Inferior parietal cortex (tissue), 1 donor: ENCODE results near the gene GLIS2.
A peak's percentile ranks its signal among the peaks of the same experiment; 100 is the strongest.

Experiments
- DNase-seq: peaks from one replicate; pipeline ENCODE4 v3.0.0-alpha.2; 2016; ENCODE audit errors: extremely low spot score

GLIS2 gene

DNA sequence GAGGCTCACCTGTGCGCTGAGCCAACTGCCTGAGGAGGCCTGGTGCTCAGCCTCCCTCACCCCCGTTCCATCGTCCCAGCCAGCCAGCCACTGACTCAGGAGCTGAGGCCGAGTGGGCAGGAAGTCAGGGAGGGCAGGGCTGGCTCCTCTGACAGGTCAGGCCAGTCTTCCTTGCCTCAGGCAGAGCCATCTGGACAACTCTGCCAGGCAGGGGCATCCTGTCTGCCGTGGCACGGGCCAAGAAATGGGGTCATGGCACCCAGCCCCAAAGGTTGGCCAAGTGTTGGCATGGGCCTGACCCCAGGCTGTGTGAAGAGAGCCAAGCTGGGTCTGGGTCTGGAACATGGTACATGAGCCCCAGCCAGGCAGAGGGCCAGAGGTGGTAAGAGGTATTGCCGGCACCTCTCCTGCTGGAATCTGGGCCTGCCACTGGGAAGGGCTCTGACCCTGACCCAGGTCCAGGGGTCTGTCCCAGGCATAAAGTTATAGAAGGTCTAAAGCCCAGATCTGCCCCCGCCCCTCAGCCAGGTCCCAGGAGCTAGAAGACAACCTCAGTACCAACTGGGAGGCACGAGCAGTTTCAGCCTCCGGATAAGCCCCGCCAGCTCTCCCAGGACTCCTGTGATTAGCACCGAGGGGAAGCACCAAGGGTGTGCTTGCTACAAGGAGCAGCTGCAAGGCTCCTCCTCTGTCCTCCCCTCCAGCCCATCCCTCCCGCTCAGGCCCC, 53.3 kb downstream of the GLIS2 start:
- no peak for DNase-seq

DNA sequence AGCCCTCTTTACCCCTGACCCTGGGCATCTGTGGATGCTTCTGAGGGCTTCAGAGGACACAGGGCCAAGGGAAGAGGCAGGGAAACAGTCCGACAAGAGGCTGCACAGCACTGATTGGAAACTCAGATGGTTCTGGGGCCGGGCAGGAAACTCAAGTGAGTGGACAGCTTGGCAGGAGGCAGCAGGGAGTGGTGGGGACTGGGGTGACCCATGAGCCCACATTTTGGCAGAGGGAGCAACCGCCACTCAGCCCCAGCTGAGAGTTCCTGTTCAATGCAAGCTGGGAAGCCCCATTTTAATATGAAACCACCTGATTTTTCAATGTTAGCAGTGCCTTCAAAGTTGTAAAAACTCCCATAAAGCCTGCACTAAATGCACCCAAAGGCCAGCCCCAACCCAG, 54.3 kb downstream of the GLIS2 start:
- DNase-seq, result no peak

DNA sequence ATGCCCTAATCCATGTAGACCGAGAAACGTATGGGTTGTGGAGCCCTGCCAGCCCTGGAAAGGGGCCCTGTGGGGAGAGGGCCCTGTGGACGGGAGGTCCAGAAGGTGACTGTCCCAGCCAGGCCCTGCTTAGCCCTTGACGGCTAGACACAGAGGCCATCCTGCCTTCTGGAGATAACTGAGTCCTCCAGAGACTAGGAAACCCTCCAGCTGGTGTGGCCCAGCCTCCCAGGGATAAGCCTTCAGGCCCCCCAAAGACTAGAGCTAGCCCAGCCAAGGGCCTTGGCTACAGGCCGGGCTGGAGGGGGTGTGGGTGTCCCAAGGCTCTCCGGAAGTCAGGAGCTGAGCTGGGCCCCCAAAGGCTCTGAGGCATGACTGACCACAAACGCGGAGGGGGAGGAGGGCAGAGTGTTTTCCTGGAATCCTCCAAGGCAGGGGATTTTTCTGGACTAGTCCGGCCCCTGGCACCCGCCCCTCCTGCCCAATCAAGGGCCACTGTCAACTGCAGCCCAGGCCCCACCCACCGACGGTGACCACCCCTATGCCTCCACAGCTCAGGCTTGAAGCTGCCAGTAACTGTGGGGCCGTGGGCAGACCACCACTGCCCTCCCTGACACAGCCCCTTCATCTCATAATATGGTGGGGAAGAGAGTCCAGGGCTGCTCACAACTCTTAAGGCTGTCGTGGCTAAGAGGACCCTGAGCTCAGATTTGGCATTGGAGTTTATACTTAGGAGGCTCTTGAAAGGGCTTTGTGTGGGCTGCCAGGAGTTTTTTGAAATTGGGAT, 54.9 kb downstream of the GLIS2 start:
- DNase-seq, result no peak

DNA sequence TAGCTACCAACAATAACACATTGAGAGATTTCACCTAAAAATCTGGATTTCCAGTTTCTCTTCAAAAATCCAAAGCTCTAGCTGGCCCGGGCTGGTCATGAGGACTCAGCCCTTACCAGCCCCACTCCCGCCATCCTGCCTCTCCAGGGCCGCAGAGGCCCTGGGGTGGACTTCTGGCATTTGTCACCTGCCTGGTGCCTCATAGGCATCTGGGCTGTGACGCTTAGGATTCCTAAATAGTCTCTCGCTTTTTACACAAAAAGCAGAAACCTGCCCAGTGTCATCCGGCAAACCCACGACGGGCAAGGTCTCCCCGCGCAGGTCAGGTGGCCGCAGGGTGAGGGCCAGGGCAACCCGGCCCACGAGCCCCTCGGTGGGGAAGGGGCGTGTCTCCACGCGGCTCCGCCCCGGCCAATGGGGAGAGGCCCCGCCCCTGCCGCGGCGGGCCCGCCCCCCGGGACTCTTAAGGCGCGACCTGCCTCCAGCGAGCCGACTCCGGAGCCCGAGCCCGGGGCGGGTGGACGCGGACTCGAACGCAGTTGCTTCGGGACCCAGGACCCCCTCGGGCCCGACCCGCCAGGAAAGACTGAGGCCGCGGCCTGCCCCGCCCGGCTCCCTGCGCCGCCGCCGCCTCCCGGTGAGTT, 55.6 kb downstream of the GLIS2 start, which contains the start of gene VASN:
Gene VASN, plus strand, starts transcription at position 492 of the 644 bp plus-strand sequence. CDS start 9,030 bp downstream, outside the sequence.
- peak; percentile 73 for DNase-seq

DNA sequence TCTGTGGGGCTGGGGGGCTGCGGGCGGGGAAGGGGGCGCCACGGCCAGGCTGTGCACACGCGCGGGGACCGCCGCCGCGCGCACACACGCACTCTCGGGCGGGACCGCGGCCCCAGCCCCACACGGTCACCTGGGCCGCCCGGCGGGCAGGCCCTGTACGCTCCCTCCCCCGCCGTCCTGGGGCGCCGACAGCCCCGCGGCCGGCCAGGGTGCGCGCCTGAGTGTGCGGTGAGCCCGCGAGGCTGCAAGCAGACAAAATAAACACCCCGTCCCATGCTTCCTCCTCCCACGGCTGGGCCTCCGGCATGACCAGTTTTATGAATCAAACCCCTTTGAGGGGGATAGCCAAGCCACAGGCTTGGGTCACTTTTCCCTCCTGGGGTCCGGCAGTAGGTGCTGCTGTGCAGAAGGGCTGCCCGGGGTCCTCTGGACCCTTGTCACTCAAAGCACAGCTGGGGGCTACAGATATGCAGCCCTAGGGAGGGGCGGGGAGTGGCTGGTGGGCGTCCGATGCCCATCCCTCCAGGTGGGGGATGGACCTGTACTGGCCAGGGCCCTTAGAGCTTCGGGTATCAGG, 56.2 kb downstream of the GLIS2 start:
- DNase-seq, result no peak

DNA sequence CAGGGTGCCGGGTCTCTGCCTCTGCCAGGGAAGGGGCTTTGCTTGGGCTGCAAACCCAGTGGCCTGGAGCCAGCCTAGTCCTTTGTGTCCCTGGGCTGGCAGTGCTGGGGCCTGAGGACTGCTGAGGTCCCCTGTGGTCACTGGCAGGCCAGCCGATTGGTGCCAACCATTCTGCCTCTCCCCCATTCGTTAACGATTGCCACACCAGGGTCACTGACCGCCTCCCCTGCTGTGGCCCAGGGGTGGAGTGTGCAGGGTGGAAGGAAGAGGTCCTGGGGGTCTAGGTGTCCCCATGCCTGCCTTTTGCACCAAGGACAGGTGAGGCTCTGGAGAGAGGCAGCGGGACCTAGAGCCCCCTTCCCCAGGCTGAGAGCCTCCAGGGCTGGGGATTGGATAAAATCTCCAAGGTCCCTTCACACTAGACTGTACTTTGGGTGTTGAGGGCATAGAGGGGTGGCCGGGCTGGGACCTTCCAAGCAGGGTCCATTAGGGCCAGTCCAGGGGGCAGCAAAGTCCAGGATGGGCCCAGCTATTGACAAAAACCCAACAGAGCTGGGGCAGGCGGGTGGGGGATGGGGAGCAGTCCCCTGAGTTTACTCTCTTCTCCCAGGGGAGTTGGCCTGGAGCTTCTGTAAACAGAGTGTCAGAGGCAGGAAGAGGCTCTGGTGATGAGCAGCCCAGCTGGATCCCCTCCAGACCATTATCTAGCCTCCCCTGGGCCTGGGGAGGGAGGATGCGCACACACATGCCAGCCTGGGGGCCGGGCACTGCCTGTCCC, 56.9 kb downstream of the GLIS2 start:
- DNase-seq, result no peak

DNA sequence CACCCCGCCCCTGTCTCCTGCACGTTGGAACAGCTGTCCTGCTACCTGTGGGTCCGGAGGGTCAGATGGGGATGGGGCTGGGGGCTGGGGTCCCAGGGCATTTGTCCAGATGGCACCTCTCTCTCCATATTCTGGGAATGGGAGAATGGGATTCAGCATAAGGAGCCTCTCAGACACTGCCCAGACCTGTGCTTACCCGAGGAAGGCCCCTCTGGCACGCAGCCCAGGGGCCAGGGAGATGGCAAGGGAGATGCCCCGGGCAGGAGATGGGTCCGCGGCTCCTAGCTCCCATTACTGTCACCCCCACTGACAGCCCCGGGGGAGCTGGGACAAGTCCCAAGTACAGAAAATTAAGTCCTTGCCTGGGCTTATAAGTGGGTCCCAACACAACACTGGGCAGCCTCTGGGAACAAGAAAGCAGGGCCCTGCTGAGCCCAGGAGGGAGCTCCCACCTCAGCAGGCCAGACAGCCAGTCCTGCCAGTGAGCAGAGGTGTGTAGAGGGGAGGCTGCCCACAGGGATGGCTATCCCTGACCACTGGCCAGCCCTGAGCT, 57.6 kb downstream of the GLIS2 start:
- DNase-seq, result no peak

DNA sequence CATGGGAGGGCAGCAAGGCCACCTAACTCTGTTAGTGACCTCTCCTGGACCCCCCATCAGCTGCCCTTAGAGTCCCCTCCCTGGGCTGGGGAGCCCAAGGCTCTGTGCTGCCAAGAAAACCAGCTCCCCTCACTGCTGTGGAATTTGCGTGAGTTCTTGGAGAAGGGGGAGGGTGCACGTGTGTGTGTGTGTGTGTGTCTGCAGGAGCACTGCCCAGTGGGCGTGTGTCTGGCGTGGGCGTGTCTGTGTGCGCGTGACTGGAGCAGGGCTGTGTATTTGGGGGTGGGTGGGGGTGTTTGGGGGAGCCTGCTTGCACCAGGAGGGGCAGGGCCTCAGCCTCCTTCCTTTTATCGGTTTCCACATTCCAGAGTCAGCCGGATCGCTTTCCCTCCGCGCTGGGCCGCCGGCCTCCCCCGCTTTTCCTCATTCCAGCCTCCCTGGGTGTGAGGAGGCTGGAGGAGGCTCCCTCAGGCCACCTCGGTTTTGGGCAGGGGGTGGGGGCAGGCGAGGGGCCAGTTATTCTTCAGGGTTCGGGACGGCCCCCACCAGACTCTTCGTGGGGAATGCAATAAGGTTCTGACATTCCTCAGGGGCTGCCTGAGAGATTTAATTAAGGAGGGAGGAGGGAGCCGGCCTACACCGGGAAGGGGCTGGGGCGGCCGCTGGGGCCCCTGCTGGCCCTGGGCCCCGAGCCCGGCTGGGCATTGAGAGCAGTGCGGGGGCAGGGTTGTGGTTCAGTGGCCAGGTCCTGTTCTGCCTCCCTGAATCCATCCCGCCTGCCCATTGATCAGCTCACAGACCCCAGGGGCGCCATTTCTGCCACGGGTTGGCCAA, 58.3 kb downstream of the GLIS2 start:
- DNase-seq, result no peak

DNA sequence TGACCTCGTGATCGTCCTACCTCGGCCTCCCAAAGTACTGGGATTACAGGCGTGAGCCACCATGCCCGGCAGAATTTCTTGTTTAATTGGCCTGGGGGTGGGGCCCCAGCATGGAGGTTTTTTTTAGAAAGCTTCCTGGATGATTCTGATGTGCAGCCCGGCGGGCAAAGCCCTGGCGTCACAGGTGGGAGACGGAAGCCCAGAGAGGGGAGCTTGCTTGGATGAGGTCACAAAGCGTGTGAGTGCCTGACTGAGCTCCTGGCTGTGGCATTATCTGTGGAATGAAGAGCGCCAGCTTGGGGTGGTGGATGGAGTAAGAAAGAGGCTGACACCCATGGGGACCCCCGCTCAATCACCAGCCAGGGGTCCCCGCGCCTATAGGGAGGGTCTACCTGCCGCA, 59.9 kb downstream of the GLIS2 start:
- no peak for DNase-seq

DNA sequence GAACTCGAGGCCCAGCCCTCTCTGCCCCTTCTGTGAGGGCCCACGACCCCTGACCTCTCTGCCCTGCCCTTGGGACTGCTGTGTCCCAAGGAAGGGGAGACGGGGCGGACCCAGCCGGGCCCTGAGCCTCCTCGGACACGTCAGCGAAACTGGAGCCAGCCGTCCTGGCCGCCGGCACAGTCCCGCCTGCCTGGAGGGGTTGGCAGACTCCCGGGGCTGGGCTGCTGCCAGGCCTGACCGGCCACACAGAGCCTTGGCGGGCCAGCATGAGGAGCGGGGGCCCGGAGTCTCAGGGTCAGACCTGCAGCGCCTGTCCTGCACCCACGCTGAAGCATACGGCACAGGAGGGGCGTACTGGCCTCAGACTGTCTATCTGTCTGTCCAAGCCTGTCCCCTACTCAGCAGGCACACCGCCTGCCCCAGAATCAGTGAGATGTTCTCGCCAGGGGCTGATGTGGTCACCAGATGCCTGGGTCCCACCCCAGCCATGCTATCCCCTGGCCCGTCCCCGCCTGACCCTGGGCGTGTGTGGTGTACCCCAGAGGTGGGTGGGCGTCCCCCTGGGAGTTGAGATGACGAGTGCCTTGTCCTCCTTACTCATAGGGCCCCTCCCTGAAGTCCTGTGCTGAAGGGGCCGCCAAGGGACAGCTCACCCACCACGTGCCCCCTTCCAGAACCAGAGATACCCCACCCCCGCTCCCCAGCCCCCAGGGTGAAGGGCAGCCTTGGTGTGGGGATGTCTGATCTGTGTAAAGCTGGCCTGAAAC, 60.4 kb downstream of the GLIS2 start:
- peak; percentile 58 for DNase-seq

DNA sequence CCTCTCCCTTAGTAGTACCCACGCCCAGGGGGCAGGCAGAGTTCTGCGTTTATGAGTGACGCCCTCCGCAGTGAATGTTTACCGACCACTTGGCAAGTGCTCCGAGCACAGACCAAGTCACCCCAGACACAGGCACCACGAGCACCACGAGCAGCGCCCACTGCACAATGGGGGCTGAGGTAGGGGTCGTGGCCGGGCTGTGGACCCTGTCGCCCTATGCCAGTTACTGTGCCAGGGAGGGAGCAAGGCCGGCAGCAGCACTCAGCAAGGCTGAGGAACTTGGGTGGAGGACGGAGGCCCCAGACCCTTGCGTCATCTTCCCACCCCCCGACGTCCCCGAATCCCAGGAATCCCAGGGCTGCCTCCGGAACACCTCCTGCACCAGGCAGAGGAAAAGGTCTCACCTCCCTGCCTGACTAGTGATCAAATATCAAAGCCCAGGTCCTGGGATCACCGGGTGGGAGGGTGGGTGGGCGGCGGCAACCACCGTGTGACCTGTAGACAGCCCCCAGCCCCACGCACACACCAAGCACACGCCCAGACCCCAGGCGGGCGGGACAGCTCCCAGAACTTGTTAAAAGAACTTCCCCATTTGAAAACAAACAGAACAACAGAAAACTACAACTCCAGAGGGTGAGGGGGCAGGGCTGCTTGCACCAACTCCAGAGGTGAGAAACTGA, 61.2 kb downstream of the GLIS2 start:
- no peak for DNase-seq

DNA sequence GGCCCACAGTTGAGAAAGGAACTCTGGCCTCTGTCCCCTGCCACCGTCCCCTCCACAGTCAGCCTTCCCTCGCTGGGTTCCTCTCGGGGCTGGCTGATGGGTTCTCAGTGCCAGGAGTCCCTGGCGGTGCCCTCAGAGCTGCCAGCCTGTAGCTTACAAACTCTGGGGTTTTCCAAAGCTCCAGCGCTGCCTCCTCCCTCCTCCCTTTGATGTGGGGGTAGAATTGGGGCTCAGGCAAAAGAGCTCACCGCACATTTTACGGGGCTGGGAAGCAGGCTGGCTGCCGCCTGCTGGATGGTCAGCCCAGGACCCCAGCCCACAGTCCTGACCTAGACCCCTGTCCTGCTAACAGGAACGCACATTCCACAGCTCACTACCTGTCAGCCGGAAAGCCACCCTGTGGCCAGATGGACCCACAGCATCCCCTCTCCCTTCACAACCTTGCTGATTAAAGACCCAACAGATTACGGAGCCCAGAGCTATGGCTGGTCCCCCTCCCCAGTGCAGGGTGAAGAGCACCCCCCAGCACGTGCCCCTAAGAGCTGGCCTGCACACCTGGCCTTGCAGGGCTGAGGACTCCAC, 61.8 kb downstream of the GLIS2 start:
- no peak for DNase-seq

DNA sequence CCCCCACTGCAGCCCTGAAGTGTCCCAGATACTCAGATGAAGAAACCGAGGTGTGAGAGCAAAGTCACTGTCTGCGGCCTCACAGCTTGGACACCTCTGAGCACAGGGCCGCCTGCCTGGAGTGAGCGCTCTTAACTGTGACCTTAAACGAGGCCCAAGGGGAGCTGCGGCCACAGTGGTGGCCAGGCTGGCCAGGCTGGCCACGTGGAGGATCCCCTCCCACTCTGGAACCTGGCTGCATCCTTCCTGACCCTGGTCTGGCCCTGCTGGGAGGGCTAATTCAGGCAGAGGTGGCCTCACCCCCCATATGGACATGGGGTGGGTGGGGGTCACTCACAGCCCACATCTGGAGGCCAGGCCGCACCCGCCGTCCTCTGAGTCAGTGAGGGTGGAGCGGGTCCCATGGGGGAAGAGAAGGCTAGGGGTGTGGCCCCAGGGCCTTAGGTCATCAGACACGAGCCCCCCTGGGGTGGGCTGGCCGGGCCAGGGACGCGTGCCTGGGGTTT, 62.3 kb downstream of the GLIS2 start:
- no peak for DNase-seq

DNA sequence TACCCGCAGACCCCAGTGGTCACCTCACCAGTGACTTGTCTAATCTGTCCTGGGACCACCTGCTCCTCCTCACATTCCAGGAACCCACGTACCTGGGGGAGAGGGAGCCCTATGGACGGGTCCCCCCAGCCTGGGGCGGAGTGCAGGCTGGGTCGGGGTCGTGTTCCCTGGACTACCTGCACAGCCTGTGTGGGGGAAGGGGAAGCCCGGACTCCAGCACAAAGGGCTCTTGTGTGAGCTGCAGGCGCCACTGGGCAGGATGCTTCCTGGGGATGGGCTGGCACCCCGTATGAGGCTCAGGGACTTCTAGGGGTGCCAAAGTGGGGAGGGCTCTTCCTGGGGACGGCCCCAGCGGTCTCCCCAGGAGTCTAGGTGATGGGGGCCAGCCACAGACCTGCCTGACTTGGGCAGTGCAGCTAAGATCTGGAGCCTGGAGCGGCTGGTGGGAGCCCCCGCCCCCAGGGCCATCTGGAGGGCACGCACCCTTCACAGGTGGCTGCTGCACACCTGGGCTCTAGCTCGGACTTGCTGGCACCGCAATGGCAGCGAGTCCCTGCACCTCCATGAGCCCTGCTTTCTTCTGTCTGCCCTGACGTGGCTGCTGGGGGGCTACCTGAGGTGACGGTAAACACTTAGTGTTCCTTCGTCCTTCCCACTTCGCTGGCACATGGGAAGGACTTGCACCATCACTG, 63.3 kb downstream of the GLIS2 start:
- DNase-seq, result no peak

DNA sequence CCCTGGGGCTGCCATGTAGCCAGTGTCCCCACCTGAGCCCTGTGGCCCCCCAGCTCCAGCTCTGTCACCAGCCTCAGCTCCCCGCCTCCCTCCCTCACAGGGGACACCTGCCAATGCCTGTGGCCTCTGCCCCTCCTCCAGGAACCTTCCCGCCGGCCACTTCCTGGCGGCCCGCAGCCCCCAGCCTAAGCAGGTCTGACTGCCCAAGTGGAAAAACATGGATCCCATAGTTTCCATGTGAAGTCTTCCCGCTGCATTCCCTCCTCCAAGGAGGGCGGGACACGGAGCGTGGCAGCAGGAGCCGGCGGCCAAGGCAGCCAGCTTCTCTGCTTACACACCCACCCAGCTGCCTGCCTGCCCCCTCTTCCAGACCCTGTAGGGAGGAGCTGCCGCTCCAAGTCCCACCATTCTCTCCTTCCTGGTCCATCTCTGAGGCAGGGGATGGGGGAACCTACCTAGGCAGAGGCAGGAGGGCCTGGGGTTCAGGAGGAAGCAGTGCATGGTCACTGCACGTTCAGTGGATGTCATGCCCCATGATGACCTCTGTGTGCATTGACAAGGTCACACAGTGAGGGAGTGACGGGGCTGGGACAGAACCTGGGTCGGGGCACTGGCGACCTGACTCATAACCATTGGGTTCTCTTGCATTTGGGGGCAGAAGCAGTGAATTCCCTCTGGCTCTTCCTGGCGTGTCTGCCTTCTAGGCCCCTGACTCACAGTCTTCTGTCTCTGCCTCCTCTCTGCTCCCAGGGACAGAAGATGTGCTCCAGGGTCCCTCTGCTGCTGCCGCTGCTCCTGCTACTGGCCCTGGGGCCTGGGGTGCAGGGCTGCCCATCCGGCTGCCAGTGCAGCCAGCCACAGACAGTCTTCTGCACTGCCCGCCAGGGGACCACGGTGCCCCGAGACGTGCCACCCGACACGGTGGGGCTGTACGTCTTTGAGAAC, 64.5 kb downstream of the GLIS2 start:
- no peak for DNase-seq

DNA sequence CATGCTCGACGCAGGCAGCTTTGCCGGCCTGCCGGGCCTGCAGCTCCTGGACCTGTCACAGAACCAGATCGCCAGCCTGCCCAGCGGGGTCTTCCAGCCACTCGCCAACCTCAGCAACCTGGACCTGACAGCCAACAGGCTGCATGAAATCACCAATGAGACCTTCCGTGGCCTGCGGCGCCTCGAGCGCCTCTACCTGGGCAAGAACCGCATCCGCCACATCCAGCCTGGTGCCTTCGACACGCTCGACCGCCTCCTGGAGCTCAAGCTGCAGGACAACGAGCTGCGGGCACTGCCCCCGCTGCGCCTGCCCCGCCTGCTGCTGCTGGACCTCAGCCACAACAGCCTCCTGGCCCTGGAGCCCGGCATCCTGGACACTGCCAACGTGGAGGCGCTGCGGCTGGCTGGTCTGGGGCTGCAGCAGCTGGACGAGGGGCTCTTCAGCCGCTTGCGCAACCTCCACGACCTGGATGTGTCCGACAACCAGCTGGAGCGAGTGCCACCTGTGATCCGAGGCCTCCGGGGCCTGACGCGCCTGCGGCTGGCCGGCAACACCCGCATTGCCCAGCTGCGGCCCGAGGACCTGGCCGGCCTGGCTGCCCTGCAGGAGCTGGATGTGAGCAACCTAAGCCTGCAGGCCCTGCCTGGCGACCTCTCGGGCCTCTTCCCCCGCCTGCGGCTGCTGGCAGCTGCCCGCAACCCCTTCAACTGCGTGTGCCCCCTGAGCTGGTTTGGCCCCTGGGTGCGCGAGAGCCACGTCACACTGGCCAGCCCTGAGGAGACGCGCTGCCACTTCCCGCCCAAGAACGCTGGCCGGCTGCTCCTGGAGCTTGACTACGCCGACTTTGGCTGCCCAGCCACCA, 65.4 kb downstream of the GLIS2 start:
- DNase-seq, result no peak
